HepG2 (cell line): ENCODE measurements around the gene SMARCB1. TPM values are rescaled to one million over a fixed set of nuclear protein-coding genes. Genes with fewer than 3 reads are reported as not detected.

Source experiments
- CENPX ChIP-seq: sonication (generic); formaldehyde crosslinking; IDR thresholded peaks from 2 replicates; pipeline ENCODE4 v1.9.0; 2021; ENCODE audit warnings: mild to moderate bottlenecking, missing genetic modification reagents, moderate library complexity
- CERS6 ChIP-seq: sonication (generic); formaldehyde crosslinking; IDR thresholded peaks from 2 replicates; pipeline ENCODE4 v1.5.0; 2020; ENCODE audit warnings: missing genetic modification reagents
- ELF1 ChIP-seq: sonication (generic); formaldehyde crosslinking; IDR thresholded peaks from 2 replicates; pipeline ENCODE4 v1.4.0; 2020; ENCODE audit warnings: missing genetic modification reagents
- EZH2 ChIP-seq: conservative IDR thresholded peaks from 2 replicates; pipeline ENCODE4 v1.6.1; 2012; ENCODE audit warnings: mild to moderate bottlenecking, low read depth, low read length, moderate library complexity
- FLYWCH1 ChIP-seq: sonication (generic); formaldehyde crosslinking; IDR thresholded peaks from 2 replicates; pipeline ENCODE4 v1.8.1; 2023; ENCODE audit warnings: mild to moderate bottlenecking, missing genetic modification reagents
- FOXO1 ChIP-seq: sonication (generic); formaldehyde crosslinking; IDR thresholded peaks from 2 replicates; pipeline ENCODE4 v1.4.0; 2020; ENCODE audit warnings: missing genetic modification reagents
- JUNB ChIP-seq: sonication (generic); formaldehyde crosslinking; IDR thresholded peaks from 2 replicates; pipeline ENCODE4 v1.8.0; 2022; ENCODE audit warnings: missing genetic modification reagents, mild to moderate bottlenecking, borderline replicate concordance
- JUND ChIP-seq: sonication (generic); formaldehyde crosslinking; IDR thresholded peaks from 2 replicates; pipeline ENCODE4 v1.8.0; 2022; ENCODE audit warnings: mild to moderate bottlenecking, missing genetic modification reagents
- MTA3 ChIP-seq: sonication (generic); formaldehyde crosslinking; IDR thresholded peaks from 2 replicates; pipeline ENCODE4 v1.4.0; 2020; ENCODE audit warnings: missing genetic modification reagents
- POLR2A ChIP-seq, 2 experiments: IDR thresholded peaks; 2 replicates each; pipeline ENCODE4 v1.6.1; 2011; ENCODE audit warnings: low read depth in 2 of 2, low read length in 2 of 2, mild to moderate bottlenecking in 1 of 2, moderate library complexity in 1 of 2; ENCODE audit not compliant: insufficient read depth in 1 of 2
- PPARG ChIP-seq: conservative IDR thresholded peaks from 2 replicates; pipeline ENCODE4 v1.6.1; 2016; ENCODE audit warnings: missing biosample characterization, missing genetic modification reagents
- PRMT3 ChIP-seq: sonication (generic); formaldehyde crosslinking; IDR thresholded peaks from 2 replicates; pipeline ENCODE4 v1.8.1; 2022; ENCODE audit warnings: low read depth, mild to moderate bottlenecking, moderate library complexity, missing genetic modification reagents, borderline replicate concordance
- RARA ChIP-seq: IDR thresholded peaks from 2 replicates; pipeline ENCODE4 v1.6.1; 2016; ENCODE audit warnings: missing genetic modification reagents, missing compliant biosample characterization
- RELA ChIP-seq: sonication (generic); formaldehyde crosslinking; IDR thresholded peaks from 2 replicates; pipeline ENCODE4 v1.4.0; 2020; ENCODE audit warnings: missing genetic modification reagents
- SP140L ChIP-seq: sonication (generic); formaldehyde crosslinking; IDR thresholded peaks from 2 replicates; pipeline ENCODE4 v1.4.0; 2020; ENCODE audit warnings: missing genetic modification reagents, borderline replicate concordance
- THYN1 ChIP-seq: sonication (generic); formaldehyde crosslinking; IDR thresholded peaks from 2 replicates; pipeline ENCODE4 v1.8.1; 2023; ENCODE audit warnings: low read depth, mild to moderate bottlenecking, moderate library complexity, missing genetic modification reagents, borderline replicate concordance
- ZBTB8A ChIP-seq: sonication (generic); formaldehyde crosslinking; IDR thresholded peaks from 2 replicates; pipeline ENCODE4 v1.4.0; 2020; ENCODE audit warnings: mild to moderate bottlenecking, low read depth, missing genetic modification reagents, borderline replicate concordance
- ZFP36 ChIP-seq: fragments of 150-350 bp; IDR thresholded peaks from 2 replicates; pipeline ENCODE4 v1.6.1; 2018; ENCODE audit warnings: borderline replicate concordance, low read length, low read depth; ENCODE audit not compliant: partially characterized antibody
- ZNF414 ChIP-seq: sonication (generic); formaldehyde crosslinking; IDR thresholded peaks from 2 replicates; pipeline ENCODE4 v1.5.0; 2020; ENCODE audit warnings: missing genetic modification reagents
- ZNF430 ChIP-seq: sonication (generic); formaldehyde crosslinking; IDR thresholded peaks from 2 replicates; pipeline ENCODE4 v1.9.0; 2021; ENCODE audit warnings: mild to moderate bottlenecking, missing genetic modification reagents
- ZNF776 ChIP-seq: sonication (generic); formaldehyde crosslinking; IDR thresholded peaks from 2 replicates; pipeline ENCODE4 v1.4.0; 2020; ENCODE audit warnings: mild to moderate bottlenecking, missing genetic modification reagents
- ZUFSP ChIP-seq: sonication (generic); formaldehyde crosslinking; IDR thresholded peaks from 2 replicates; pipeline ENCODE4 v1.9.0; 2021; ENCODE audit warnings: missing genetic modification reagents, mild to moderate bottlenecking, borderline replicate concordance
- polyA plus RNA-seq, 8 experiments: library from polyadenylated mRNA; depleted of rRNA in 3 of 8; stranded (reverse) in 7 of 8; unstranded in 1 of 8; fragments of >200 nt; fragmentation: Illumina TruSeq in 4 of 8; extraction: Trizol in 4 of 8; gene quantifications; 2 replicates each; pipeline versions ENCODE4 v1.2.1 to v1.2.3, GENCODE V29; 2011 to 2016; ENCODE audit warnings: low read depth in 4 of 8, missing spikeins in 1 of 8, mixed read lengths in 1 of 8; ENCODE audit not compliant: insufficient read depth in 1 of 8
- total RNA-seq, 5 experiments: library from RNA; depleted of rRNA; stranded (reverse); fragments of >200 nt; fragmentation: Illumina TruSeq; extraction: Trizol; gene quantifications; 2 replicates each; pipeline ENCODE4 v1.2.3, GENCODE V29; 2016; ENCODE audit warnings: low read depth in 1 of 5
- TF ChIP-seq, protein P1 (sequence below): sonication (generic); formaldehyde crosslinking; IDR thresholded peaks from 2 replicates; pipeline ENCODE4 v1.8.1; 2023; ENCODE audit warnings: mild to moderate bottlenecking, moderate library complexity, missing genetic modification reagents
- TF ChIP-seq, protein P2 (sequence below): IDR thresholded peaks from 2 replicates; pipeline ENCODE4 v1.6.1; 2016; ENCODE audit warnings: mild to moderate bottlenecking

Gene SMARCB1
- total and polyA plus RNA-seq, 2 of the 13 experiments (the other 11 are each of a cell fraction or from before 2014, with no cell fraction given) = 74.0 to 166 TPM

GRCh38 chr22:23849009-23850006, 62.5 kb downstream of the SMARCB1 start (continued):
- TF ChIP-seq, protein P1, sequence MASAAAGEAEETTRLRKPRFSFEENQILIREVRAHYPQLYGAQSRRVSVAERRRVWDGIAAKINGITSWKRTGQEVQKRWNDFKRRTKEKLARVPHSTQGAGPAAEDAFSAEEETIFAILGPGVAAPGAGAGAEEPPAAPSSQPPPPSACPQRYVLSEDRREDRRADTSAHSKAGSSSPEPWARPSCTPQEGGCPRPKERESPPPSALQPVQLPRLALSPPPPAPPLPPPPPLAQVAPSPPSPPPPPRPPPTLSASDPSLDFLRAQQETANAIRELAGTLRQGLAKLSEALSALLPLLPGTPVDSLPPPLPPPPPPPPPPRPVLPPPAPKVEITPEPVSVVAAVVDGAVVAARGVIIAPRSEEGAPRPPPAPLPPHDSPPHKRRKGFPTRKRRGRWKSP (CRISPR knock-in tag) = 0 out of 2 replicates have a peak, but pooled peaks have one; percentile 83
- TF ChIP-seq PRMT3 (CRISPR knock-in tag) (no peak), ZFP36 (no peak), JUNB (CRISPR knock-in tag) (no peak), ELF1 (CRISPR knock-in tag) (0 out of 2 replicates have a peak, but pooled peaks have one; percentile 29), EZH2 (no peak), CERS6 (CRISPR knock-in tag) (no peak), ZNF776 (CRISPR knock-in tag) (peak; percentile 26; the same call in 1 of the 2 replicates), RELA (CRISPR knock-in tag) (0 out of 2 replicates have a peak, but pooled peaks have one; percentile 92), THYN1 (CRISPR knock-in tag) (no peak), ZNF430 (CRISPR knock-in tag) (peak; percentile 63; the same call in 1 of the 2 replicates), FLYWCH1 (CRISPR knock-in tag) (no peak), ZNF414 (CRISPR knock-in tag) (no peak), ZUFSP (CRISPR knock-in tag) (no peak), RARA (CRISPR knock-in tag) (0 out of 2 replicates have a peak, but pooled peaks have one; percentile 21), PPARG (CRISPR knock-in tag) (no peak), MTA3 (CRISPR knock-in tag) (no peak), CENPX (CRISPR knock-in tag) (no peak), SP140L (CRISPR knock-in tag) (no peak), JUND (no peak), POLR2A (IDR thresholded peaks at IDR 0.05; ENCODE audit: insufficient read depth in 1 of 2, low read depth in 2 of 2, low read length in 2 of 2) (no peak), FOXO1 (CRISPR knock-in tag) (peak; percentile 44; the same call in 1 of the 2 replicates), ZBTB8A (CRISPR knock-in tag) (no peak)
- TF ChIP-seq, protein P2, sequence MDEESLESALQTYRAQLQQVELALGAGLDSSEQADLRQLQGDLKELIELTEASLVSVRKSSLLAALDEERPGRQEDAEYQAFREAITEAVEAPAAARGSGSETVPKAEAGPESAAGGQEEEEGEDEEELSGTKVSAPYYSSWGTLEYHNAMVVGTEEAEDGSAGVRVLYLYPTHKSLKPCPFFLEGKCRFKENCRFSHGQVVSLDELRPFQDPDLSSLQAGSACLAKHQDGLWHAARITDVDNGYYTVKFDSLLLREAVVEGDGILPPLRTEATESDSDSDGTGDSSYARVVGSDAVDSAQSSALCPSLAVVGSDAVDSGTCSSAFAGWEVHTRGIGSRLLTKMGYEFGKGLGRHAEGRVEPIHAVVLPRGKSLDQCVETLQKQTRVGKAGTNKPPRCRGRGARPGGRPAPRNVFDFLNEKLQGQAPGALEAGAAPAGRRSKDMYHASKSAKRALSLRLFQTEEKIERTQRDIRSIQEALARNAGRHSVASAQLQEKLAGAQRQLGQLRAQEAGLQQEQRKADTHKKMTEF = peak; percentile 74; the same call in 1 of the 2 replicates
